ENCODE results near the gene ZNF17. TPM values are rescaled to one million over a fixed set of nuclear protein-coding genes. Genes with fewer than 3 reads are reported as not detected.

The ZNF17 gene
- total and polyA plus RNA-seq, 2 of the 8 experiments (the other 6 are each of a cell fraction or from before 2014, with no cell fraction given) = 3.8 to 10.2 TPM

DNA sequence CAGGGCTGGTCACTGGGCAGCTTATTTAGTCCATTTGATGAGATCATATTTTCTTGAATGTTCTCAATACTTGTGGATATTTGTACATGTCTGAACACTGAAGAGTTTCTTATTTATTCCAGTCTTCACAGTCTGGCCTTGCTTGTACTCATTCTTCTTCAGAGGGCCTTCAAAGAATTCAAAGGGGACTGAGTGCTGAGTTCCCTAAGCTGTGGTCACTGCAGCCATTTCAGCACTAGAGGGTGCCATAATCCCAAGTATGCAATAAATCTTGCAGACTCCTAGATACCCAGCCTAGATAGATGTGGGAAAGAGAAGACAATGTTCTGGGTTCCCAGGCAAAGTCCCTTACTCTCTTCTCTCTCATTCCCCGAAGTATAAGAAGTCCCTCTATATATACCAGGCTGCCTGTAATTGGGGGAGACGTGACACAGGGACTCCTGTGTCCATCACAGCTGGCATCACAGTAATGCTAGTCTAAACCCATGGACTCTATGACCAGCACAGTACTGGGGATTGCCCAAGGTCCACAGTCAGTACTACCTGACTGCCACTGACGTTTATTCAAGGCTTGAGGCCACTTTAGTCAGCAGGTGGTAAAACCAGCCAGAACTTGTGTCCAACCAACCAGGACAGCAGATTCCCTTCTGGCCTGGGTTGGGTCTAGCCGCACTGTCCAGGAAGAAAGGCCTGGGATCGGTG is 54.9 kb downstream of the ZNF17 start:
- Histone ChIP-seq H2BK15ac (ENCODE audit: low read length) (no peak overlapping the region), H2BK5ac (ENCODE audit: low read depth, low read length) (no peak overlapping the region), H3K27me3 (replicated peaks in 1 of 4; ENCODE audit: control insufficient read depth in 3 of 4, extremely low read depth in 1 of 4, insufficient read depth in 3 of 4, low read length in 3 of 4) (no peaks in the 10 kb centered on the region), H3K14ac (ENCODE audit: insufficient read length) (no peak overlapping the region), H3K56ac (replicated peaks; ENCODE audit: insufficient read length, low read depth, low read length) (no peak overlapping the region), H4K20me1 (replicated peaks in 1 of 2; ENCODE audit: control insufficient read depth in 1 of 2, insufficient read depth in 2 of 2, low read length in 2 of 2) (no peaks in the 10 kb centered on the region), H4K91ac (replicated peaks; ENCODE audit: insufficient read length, low read length) (no peak overlapping the region), H2BK12ac (ENCODE audit: low read depth, low read length) (no peak overlapping the region), H2AK5ac (ENCODE audit: low read depth, low read length) (no peak overlapping the region), H3K23me2 (ENCODE audit: low read depth, low read length) (no peaks in the 10 kb centered on the region), H2AFZ (ENCODE audit: low read length) (no peak overlapping the region), H4K5ac (ENCODE audit: insufficient read length, low read depth, low read length) (no peak overlapping the region), H3K4me2 (ENCODE audit: insufficient read depth in 1 of 2, low read depth in 2 of 2, low read length in 2 of 2) (no peak overlapping the region), H3K4me3 (ENCODE audit: extremely low read depth in 1 of 4, insufficient read depth in 2 of 4, low read depth in 3 of 4, low read length in 4 of 4) (no peak overlapping the region), H3K27ac (ENCODE audit: low read depth, low read length) (no peak overlapping the region), H2BK20ac (ENCODE audit: low read length) (no peak overlapping the region), H2BK120ac (replicated peaks; ENCODE audit: low read depth, low read length) (no peak overlapping the region), H3K18ac (ENCODE audit: extremely low read depth, low read length) (no peak overlapping the region), H3K79me2 (ENCODE audit: control insufficient read depth in 1 of 2, insufficient read depth in 2 of 2, low read length in 2 of 2) (no peaks in the 10 kb centered on the region), H3K23ac (ENCODE audit: insufficient read length) (no peak overlapping the region), H3K9ac (replicated peaks in 1 of 4; ENCODE audit: extremely low read depth in 1 of 4, low read depth in 3 of 4, low read length in 3 of 4) (no peak overlapping the region), H3K36me3 (ENCODE audit: control insufficient read depth in 2 of 4, insufficient read depth in 4 of 4, low read length in 3 of 4) (peaks cover 0 to 22% (median 0%) of the 10 kb centered on the region in 4 experiments; a peak in 4 of 8 replicates), H3K4ac (replicated peaks; ENCODE audit: insufficient read length, low read depth, low read length) (no peak overlapping the region), H3K79me1 (ENCODE audit: low read depth, low read length) (no peaks in the 10 kb centered on the region), H3K9me3 (ENCODE audit: insufficient read depth in 2 of 2, low read depth in 1 of 2, low read length in 1 of 2) (peaks cover 34 to 37% of the 10 kb centered on the region in 2 experiments), H3K4me1 (replicated peaks in 1 of 4; ENCODE audit: control insufficient read depth in 3 of 4, insufficient read depth in 4 of 4, low read length in 3 of 4) (no peaks in the 10 kb centered on the region), H4K8ac (ENCODE audit: extremely low read depth, insufficient read depth, low read length) (no peak overlapping the region)
- peak; percentile 52 for FAIRE-seq
- ChIA-PET CTCF (ENCODE audit: partially characterized antibody) (interaction anchor here (0.8 to 1.7 kb wide), 6 partner anchors 10 to 438 kb away, joined by 3 to 10 read pairs (median 4); partner anchors contain the start of genes ZNF552 and ZNF772), POLR2A (ENCODE audit: partially characterized antibody) (interaction anchor here (1.1 to 1.5 kb wide), 2 partner anchors 28 to 217 kb away, joined by 3 to 4 read pairs; partner anchors contain the start of gene ZNF551)
- peak in 1 of 2 experiments; percentile 56 for DNase-seq (ENCODE audit: low read depth in 1 of 2, low spot score in 2 of 2)
- WGBS, 2 experiments (ENCODE audit: extremely low coverage in 1 of 2, insufficient coverage in 1 of 2, insufficient read length in 1 of 2, insufficient replicate concordance in 2 of 2, low coverage in 1 of 2, low lambda C conversion rate in 2 of 2, missing lambda C conversion rate in 1 of 2) = 71% methylated on average over 5 of the region's 5 CpGs; no CpG with 5 or more reads in 1 of the 2 experiments
- no peak for TF ChIP-seq CREB1 (IDR thresholded peaks at IDR 0.05)
- peak; percentile 83 to 84 for TF ChIP-seq RAD21 (IDR thresholded peaks at IDR 0.05 in 1 of 2, conservative IDR thresholded peaks at IDR 0.05 in 1 of 2; ENCODE audit: low read depth in 2 of 2, low read length in 2 of 2)
- TF ChIP-seq, protein P1, sequence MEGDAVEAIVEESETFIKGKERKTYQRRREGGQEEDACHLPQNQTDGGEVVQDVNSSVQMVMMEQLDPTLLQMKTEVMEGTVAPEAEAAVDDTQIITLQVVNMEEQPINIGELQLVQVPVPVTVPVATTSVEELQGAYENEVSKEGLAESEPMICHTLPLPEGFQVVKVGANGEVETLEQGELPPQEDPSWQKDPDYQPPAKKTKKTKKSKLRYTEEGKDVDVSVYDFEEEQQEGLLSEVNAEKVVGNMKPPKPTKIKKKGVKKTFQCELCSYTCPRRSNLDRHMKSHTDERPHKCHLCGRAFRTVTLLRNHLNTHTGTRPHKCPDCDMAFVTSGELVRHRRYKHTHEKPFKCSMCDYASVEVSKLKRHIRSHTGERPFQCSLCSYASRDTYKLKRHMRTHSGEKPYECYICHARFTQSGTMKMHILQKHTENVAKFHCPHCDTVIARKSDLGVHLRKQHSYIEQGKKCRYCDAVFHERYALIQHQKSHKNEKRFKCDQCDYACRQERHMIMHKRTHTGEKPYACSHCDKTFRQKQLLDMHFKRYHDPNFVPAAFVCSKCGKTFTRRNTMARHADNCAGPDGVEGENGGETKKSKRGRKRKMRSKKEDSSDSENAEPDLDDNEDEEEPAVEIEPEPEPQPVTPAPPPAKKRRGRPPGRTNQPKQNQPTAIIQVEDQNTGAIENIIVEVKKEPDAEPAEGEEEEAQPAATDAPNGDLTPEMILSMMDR (IDR thresholded peaks at IDR 0.05; ENCODE audit: control extremely low read depth in 1 of 3, insufficient read depth in 1 of 3, low read depth in 1 of 3, low read length in 3 of 3) = peak in 2 of 3 experiments; percentile 57 to 74; a peak in 3 of 4 replicates
- 0 out of 2 replicates have a peak, but pooled peaks have one; percentile 57 for TF ChIP-seq GTF2F1 (IDR thresholded peaks at IDR 0.05; ENCODE audit: borderline replicate concordance, low read depth, low read length)
